GM21381 (cell line): ENCODE data around the gene ZNF835.

ENCODE experiments used
- ATAC-seq: cut with Tn5 transposase; IDR thresholded peaks from one replicate; pipeline ENCODE4 v1.9.1; 2021; ENCODE audit warnings: mild to moderate bottlenecking, moderate library complexity; ENCODE audit not compliant: unreplicated experiment

ZNF835 gene

DNA sequence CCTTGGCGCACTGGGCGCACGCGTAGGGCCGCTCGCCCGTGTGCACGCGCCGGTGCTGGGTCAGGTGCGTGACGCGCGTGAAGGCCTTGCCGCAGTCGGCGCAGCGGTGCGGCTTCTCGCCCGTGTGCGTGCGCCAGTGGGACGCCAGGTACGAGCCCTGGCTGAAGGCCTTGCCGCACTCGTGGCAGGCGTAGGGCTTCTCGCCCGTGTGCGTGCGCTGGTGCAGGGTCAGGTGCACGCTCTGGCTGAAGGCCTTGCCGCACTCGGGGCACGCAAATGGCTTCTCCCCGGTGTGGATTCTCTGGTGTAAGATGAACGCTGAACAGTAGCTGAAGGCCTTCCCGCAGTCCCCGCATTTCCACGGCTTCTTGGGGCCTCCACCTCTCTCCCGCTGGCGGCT is 7.0 kb downstream of the ZNF835 start:
- no peak for ATAC-seq

GRCh38 chr19:56663931-56664500 is 7.5 kb downstream of the ZNF835 start:
- no peak for ATAC-seq

- ATAC-seq: no peak
These were observed 10.3 kb downstream of the ZNF835 start for GRCh38 chr19:56661248-56661647.

- ATAC-seq: no peak
These were observed 11.0 kb downstream of the ZNF835 start for GRCh38 chr19:56660381-56661107.

DNA sequence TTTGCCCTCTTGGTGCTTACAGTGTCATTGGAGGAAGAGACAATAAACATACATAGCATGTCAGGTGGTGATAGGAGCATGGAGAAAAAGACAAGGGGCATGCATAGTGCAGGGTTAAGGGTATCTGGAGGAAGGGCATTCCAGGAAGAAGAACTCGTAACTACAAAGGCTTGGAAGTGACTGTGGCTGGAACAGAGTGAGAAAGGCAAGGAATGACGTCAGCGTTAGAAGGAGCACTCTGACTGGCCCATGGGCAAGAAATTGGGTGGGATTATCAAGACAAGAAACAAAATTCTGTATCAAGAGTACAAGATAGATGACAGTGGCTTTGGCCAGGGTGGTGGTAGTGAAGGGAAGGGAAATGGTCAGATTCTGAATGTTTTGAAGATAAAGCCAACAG is 17.4 kb downstream of the ZNF835 start:
- no peak for ATAC-seq

- no peak for ATAC-seq
These were observed 28.0 kb downstream of the ZNF835 start for GRCh38 chr19:56643460-56643955.

GRCh38 chr19:56642711-56643459 is 28.7 kb downstream of the ZNF835 start, which contains the start of gene SMIM17:
SMIM17 (plus strand) TSS chr19:56643159; CDS start chr19:56645668, 2,509 bp downstream.
- ATAC-seq: no peak

GRCh38 chr19:56639217-56639616 is 32.3 kb downstream of the ZNF835 start:
- no peak for ATAC-seq

- ATAC-seq: no peak
These were observed 33.5 kb downstream of the ZNF835 start for GRCh38 chr19:56637976-56638555.

DNA sequence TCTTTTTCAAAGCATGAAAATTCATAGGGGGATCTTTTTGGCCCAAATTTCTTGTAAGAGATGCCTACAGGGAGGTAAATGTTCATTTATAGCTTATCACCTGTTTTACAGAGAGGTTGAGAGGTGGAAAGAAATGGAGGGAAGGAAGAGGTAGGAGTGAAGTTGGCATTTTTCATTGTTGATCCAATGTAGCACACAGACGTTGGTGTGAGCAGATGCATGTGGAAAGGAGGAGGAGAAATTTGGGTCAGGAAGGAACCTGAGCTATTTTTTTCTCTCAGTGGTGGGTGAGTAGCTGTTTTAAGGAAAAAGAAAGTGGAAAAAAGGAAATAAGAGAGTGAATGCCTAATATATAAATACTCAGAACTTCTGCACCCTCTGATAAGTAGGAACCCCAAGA is 38.5 kb downstream of the ZNF835 start:
- ATAC-seq: no peak

DNA sequence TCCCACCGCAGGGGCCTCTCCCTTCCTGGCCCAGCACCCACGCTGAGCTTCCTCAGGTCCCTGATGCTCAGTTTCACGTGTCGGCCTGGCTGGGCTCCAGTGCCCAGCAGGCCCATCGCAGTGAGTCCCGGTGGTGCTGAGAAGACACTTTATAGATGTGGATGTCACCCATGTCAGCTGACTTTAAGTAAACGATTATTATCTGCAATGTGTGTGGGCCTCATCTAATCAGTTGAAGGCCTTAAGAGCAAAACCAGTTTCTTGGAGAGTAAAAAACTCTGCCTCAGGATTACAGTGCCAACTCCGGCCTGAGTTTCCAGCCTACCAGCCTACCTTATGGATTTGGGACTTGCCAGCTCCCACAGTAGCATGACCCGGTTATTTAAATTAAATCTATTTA is 45.8 kb downstream of the ZNF835 start:
- ATAC-seq: no peak

GRCh38 chr19:56623006-56623405 is 48.6 kb downstream of the ZNF835 start:
- ATAC-seq: no peak

DNA sequence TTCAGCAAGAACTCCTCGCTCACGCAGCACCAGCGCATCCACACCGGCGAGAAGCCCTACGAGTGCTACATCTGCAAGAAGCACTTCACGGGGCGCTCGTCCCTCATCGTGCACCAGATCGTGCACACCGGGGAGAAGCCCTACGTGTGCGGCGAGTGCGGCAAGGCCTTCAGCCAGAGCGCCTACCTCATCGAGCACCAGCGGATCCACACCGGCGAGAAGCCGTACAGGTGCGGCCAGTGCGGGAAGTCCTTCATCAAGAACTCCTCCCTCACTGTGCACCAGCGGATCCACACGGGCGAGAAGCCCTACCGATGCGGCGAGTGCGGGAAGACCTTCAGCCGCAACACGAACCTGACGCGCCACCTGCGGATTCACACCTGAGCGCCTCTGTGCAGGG is 49.2 kb downstream of the ZNF835 start:
- no peak for ATAC-seq

GRCh38 chr19:56619121-56619520 is 52.4 kb downstream of the ZNF835 start:
- ATAC-seq: no peak

- no peak for ATAC-seq
These were observed 54.0 kb downstream of the ZNF835 start for GRCh38 chr19:56617531-56617930.

GRCh38 chr19:56613639-56614038 is 57.9 kb downstream of the ZNF835 start:
- no peak for ATAC-seq

DNA sequence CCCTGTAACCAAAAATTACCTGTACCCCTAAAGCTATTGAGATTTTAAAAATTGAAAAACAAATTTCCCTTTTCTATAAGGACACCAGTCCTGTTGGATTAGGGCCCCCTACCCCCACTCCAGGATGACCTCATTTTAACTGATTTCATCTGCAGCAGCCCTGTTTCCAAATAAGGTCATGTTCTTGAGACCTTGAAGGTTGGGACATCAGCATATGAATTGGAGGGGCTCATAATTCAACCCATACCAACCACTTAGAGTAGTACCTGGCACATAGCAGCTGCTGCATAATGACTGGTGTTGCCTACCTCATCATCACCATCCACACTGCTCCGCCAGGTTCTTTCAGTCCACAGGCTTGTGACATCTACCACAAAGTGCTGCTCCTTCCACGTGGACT is 58.8 kb downstream of the ZNF835 start:
- ATAC-seq: no peak
